ENCODE results near the gene SEL1L3. TPM values are rescaled to one million over a fixed set of nuclear protein-coding genes. Genes with fewer than 3 reads are reported as not detected.

SEL1L3 gene
- total RNA-seq, 1 experiment from 2014 or later: 48.3 TPM

GRCh38 chr4:25712611-25713010 lies 150.2 kb downstream of the SEL1L3 start:
- Histone ChIP-seq H3K23ac (ENCODE audit: insufficient read length, low read depth, low read length) (no peak overlapping the region), H4K20me1 (ENCODE audit: control insufficient read depth, insufficient read depth, insufficient read length) (no peaks in the 10 kb centered on the region), H2BK15ac (ENCODE audit: low read depth, low read length) (no peak overlapping the region), H3K18ac (ENCODE audit: insufficient read length, low read depth, low read length) (no peak overlapping the region), H3T11ph (ENCODE audit: low read length) (no peak overlapping the region), H3K4ac (ENCODE audit: low read depth, low read length) (no peak overlapping the region), H4K91ac (ENCODE audit: insufficient read length, low read depth, low read length) (no peak overlapping the region), H3K4me2 (ENCODE audit: insufficient read depth, insufficient read length, low read length) (no peak overlapping the region), H3K56ac (ENCODE audit: insufficient read length, low read depth, low read length) (no peak overlapping the region), H2BK5ac (ENCODE audit: insufficient read length, low read length) (no peak overlapping the region), H2BK12ac (ENCODE audit: insufficient read length, low read depth, low read length) (no peak overlapping the region), H3K14ac (ENCODE audit: insufficient read depth, low read length) (no peak overlapping the region), H3K27me3 (ENCODE audit: insufficient read depth, low read length) (no peaks in the 10 kb centered on the region), H3K79me2 (ENCODE audit: insufficient read depth, low read length) (no peaks in the 10 kb centered on the region), H4K5ac (ENCODE audit: insufficient read length, low read depth, low read length) (no peak overlapping the region), H3K27ac (ENCODE audit: insufficient read length, low read depth, low read length) (no peak overlapping the region), H2BK20ac (ENCODE audit: low read depth, low read length, poor library complexity, severe bottlenecking) (no peak overlapping the region), H2BK120ac (ENCODE audit: low read depth, low read length, poor library complexity, severe bottlenecking) (no peak overlapping the region), H3K79me1 (ENCODE audit: insufficient read depth, low read depth, low read length, poor library complexity, severe bottlenecking) (no peaks in the 10 kb centered on the region), H4K8ac (replicated peaks; ENCODE audit: insufficient read length, low read depth, low read length) (no peak overlapping the region), H3K9me3 (ENCODE audit: control insufficient read depth, low read depth, low read length) (no peaks in the 10 kb centered on the region), H2AFZ (ENCODE audit: low read length) (no peak overlapping the region), H2AK5ac (ENCODE audit: insufficient read length, low read length) (no peak overlapping the region), H3K4me1 (ENCODE audit: insufficient read depth, low read length) (no peaks in the 10 kb centered on the region), H3K9ac (ENCODE audit: extremely low read depth, insufficient read length, low read length) (no peak overlapping the region), H3K23me2 (ENCODE audit: insufficient read length, low read depth, low read length, poor library complexity, severe bottlenecking) (no peaks in the 10 kb centered on the region)
- WGBS (ENCODE audit: extremely low coverage, insufficient read length, low lambda C conversion rate): no CpG with 5 or more reads among the region's 2 CpGs
- no peaks in the 10 kb centered on the region; the same call in 1 of the 2 replicates for H3K27me3 Mint-ChIP-seq (ENCODE audit: low read depth)
- H3K36me3 Mint-ChIP-seq (ENCODE audit: insufficient read depth in 1 of 3, low read depth in 3 of 3): peaks cover 2 to 9% (median 4%) of the 10 kb centered on the region in 3 experiments; a peak in 6 of 7 replicates
- H3K4me3 Mint-ChIP-seq: no peak overlapping the region
- DNase-seq: no peak
- no peak for TF ChIP-seq CTCF (conservative IDR thresholded peaks at IDR 0.05)
- peaks cover 8 to 9% of the 10 kb centered on the region in 2 experiments for H3K9me3 Mint-ChIP-seq
- H3K27ac Mint-ChIP-seq: no peak overlapping the region
- no peaks in the 10 kb centered on the region for H3K4me1 Mint-ChIP-seq

Measured in H9 (cell line).